ENCODE data around the gene ADCY3.

The ADCY3 gene

DNA sequence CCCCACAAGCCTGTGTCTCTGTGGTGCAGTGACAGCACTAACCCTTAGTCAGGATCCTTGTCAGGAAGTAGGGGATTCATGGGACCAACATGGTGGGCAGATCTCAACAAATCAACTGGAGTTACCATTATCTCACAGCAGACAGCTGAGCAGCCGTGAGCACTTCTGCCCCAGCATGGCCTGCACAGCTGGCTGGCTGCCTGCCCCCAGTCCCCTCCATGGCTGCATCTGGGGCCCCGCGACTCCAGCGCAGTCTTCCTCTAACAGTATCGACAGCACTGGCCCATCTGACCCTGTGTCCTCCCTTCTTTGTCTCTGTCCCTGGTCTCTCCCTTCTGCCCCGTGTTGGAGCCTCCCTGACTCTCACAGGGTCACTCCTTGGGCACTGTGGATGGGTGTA, 4.7 kb upstream of the ADCY3 start:
- DNase-seq = no peak

DNA sequence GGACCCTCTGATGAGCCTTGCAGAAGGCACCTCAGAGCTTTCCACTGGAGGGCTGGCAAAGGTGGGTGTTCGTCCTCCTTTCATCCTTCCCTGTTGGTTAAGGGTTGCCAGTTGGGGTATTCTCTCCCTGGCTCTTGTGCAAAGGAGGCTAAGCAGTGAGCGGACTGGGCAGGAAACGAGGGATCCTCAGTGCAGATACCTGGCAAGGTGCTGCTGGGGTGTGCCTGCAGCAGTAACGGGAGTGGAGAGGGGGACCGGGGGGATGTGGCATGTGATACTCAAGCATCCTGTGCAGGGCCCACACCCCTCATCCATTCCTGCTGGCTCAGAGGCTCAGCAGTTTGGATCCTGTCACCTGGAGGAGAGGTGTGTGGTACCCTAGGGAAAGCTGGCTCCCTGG, 4.2 kb upstream of the ADCY3 start:
- no peak for DNase-seq

DNA sequence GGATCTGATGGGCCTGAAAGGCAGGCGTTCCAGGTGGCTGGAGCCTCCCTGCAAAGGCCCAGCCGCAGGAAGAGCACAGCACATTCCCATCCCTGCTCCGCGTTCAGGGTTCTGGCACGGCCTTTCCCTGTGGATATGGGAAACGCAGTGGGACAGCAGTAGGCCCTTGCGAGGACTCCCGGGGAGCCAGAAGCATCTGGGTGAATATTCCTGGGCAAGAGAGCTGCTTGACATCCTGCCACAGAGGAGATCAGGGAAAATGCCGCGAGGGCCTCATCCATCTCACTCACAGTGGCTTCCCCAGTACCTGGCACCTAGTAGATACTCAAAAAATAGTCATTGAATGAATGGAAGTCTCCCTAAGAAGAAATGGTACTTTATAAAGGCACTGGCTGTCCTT, 3.1 kb upstream of the ADCY3 start:
- no peak for DNase-seq

DNA sequence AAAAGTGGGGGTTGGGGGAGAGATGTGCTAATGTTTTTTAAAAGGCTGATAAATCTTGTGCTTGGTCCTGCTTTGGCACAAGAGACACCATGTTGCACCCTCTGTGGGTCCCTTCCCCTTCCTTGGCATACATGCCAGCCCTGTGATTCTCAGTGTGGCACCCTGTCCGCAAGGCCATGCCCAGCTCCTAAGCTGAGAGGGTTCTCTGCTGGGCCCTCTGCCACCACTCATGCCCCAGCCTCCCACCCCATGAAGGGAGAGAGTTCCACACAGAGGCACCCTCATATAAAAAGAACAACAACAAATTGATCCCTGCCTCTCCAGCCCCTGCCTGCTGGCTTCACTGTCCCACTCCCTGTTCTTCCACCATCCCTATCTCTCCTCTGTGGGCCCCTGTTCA, 2.5 kb upstream of the ADCY3 start:
- no peak for DNase-seq

DNA sequence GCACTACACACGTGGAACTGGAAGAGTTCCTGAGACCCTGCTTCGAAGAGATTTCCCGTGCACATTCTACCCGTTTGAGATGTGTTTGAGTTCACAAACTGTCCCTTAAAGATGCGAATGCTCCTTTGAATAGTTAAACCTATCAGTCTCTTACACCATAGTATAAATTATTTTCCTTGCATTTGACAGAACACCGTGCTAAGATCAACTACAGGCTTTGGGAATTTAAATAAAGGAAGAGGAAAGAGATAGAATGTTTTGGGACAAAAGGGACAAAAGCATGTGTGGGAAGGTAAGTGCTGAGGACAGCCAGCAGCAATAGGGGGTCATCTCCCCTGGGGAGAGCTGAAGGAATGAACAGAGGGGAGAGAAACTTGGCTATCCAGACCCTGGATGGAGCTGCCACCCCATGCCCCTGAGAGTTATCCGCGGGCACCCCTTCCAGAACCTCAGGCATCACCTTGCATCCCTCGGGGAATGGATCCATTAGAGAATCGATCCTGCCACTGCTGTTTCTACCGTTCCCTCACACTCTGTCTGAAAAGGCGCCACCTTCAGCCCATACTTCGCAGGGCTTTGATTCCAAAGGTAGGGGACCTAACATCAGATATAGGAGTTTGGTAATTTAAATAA, 888 bp upstream of the ADCY3 start:
- no peak for DNase-seq

DNA sequence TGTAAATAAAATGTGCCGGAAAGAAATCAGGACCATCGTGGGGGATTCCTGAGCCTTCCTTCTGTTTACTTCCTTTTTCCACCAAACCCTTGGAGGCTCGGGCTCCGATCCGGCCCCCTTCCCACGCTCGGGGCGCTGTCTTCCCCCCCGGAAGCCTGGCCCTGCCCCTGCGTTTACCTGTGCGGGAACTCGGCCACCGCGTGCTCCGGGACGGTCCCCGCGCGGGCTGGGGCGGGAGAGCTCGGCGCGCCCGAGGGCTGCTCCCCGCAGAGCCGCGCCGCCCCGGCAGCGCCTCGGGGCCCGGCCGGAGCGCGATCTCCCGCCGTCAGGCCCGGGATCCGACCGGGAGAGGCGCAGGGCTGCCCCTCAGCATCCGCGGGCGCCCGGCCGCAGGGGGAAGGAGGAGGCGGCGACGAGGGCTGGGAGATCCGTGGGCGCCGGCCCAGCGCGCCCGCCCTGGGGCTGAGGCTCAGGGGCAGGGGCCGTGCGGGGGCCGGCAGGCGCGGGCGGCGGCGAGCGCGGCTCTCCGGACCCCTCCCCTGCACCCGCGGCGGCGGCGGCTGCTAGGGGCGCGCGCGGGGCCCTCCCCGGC, 435 bp downstream of the ADCY3 start:
- peak in 1 of 6 experiments; percentile 6 for DNase-seq

DNA sequence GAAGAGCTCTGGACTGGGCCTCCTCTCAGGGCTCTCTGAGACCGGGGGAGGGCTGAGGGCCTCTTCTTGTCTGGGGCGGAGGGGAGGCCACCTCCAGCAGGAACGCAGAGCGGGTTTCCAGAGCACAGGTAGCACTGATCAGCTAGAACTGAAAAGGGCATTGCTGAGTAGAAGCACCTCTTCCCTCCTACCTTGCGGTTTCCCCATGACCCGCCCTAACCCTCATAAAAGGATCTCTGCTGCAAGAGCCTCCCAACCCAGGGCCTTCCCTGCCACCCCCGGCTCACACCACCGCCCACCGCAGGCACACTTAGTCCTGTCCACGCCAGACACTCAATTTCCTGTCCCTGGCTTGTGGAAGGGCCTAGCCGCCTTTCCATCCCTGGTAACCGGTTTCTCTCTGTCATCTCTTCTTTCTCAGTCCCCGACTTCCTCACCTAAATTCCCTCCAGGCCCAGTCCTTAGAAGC, 966 bp downstream of the ADCY3 start:
- peak; percentile 9 to 52 (median 44) for DNase-seq

DNA sequence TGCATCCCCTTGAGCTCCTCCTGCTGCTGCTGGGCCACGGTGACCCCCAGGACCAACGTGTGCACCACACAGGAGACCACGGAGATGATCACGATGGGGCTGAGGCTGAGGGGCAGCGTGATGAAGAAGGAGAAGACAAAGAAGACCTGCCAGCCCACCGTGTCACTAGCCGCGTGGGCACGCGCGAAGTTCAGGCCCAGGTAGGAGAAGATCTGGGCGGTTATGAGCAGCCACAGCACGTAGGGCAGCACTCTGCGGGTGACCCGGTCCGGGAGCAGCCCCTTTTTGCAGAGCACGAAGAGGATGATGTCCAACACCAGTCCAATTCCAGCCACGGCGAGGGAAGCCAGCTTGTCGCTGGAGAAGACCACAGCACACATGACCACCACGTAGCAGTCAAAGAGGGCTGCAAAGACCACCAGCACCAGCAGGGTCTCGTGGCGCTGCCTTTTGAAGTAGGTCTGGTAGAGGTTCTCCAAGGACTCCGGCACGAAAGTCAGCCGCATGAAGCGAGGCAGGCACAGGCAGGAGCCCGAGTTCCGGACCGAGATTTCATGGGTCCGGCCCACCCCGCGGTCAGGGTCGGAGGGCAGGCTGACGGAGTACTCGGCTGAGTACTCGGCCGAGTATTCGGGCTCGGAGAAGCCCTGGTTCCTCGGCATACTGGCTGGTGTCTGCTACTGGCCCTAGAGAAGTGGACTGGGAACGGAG, 1.6 kb downstream of the ADCY3 start:
- no peak for DNase-seq

DNA sequence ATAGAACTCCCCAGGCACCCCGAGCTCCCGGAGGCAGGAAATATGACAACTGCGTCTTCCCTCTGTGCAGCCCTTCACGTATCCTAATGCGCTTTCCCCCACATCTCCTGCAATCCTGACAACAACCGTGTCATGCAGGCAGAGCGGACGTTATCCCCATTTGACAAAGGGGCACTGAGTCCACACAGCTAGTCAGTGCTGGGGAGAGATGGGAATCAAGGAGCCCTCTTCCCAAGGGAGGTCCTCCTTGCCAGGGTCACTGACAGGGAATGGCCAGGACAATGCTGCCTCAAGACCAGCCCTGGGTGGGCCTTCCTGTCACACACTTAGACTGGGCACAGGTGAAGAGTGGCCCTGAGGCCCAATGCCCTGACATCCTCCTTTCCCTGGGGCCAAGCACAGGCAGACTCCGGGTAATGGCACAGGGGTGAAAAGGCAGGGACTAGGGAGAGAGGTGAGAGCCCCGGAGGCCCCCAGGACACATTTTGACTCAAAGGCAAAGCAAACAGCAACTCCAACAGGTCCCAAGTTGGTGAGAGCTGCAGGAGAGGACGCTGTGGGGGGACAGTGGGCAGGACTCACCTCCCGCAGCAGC, 2.2 kb downstream of the ADCY3 start:
- no peak for DNase-seq

DNA sequence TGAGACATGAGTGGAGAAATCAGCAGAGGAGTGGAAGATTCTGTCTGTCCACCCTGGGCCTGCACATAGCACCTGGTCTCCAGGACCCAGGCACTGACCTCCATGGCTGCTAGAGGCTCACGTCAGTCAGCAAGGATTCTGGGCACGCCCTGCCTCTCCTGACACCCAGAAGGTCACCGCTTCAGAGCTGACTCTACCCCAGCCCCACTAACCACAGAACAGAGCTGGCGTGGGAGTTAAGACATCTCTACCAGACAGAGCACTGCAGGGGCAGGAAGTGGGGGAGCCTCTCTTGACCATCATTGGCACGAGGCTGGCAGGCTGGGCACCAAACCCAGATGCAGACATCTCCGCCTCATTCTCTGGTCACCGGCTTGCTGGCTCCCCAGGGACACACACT, 3.0 kb downstream of the ADCY3 start:
- no peak for DNase-seq

DNA sequence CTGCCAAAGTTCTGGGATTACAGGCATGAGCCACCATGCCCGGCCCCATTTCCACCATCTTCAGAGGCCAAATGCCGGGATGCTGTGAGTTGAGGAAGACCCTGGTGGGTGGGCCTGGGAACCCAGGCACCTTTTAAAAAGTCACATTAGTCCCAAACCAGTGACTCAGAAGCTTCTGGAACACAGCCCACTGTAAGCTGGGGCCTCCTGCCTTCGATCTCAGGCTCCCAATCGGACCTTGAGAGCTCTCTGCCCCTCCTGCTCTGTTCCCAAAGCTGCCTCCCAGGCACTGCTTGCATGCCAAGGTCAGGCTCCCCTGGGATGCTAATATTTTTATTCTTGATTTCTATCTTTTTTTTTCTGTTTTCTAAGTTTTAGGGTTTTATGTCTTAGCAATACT, 4.2 kb downstream of the ADCY3 start:
- no peak for DNase-seq

DNA sequence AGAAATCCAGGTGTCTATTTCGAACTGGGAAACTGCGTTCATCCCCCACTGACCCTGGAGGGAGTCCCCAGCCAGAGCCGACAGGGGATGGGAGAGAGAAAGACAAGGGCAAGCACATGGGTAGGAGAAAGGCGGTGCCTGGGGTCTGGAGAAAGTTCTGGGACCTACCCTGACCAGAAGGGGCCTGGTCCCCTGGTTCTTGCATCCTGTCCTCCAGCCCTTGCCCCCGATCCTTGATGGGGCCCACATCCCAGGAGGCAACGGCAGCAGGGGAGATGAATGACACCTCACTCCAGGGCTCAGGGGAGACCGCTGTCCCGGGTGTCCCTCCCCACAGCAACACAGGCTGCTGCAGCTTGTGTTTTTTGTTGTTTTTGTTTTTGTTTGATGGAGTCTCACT, 4.9 kb downstream of the ADCY3 start:
- no peak for DNase-seq

DNA sequence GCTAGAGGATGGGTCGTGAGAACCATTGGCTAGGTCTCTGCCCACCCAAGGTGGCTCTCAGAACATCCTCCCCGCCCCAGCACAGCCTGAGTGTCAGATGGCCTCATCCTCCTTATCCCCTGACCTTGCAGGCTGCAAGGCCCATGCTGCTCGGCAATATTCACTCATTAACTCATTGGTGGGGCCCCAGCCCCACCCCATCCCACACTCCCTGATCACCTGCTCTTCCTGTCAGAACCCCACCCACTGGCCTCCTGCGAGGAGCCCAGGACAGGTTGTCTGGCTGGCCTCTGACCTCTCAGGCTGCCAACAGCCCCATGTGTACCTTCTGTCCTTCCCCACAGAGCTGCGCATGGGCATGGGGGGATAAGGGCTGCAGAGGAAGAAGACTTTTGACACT, 5.3 kb downstream of the ADCY3 start:
- DNase-seq = no peak

DNA sequence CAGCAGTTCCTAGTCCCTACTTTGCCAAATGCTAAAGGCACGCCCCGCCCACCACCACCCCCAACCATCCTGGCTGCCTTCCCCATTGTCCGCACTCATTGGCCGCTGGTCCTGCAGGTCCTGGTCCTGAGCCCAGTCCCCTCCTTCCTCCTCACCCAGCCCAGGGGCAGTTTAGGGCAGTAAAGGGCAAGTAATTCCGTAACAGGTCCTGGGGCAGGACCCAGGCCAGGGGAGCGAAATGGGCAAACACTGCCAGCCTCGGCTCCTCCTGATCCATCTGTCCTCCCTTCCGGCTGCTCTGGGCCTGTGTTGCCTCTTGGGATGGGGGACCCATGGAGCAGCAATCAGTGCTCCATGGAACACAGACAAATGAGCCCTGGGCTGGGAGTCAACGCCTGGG, 6.1 kb downstream of the ADCY3 start:
- no peak for DNase-seq

DNA sequence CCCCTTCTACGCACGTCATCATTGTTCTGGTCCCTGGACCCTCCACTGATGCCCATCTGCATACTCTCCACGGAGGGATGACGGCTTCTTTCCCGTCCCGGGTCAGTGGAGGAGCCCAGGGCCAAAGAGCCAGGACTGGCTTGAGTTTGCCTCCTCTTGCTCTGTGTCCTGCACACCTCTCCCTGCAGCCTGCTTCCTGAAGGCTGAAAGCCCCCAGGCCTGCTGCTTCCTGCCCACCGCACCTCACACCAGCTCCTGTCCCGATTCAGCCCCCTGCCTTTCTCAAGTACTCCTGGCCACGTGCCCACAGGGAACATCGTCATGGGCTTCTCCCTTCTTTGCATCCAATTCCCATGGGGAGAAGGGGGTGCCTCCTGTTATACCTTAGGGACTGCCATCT, 7.1 kb downstream of the ADCY3 start:
- DNase-seq = no peak

DNA sequence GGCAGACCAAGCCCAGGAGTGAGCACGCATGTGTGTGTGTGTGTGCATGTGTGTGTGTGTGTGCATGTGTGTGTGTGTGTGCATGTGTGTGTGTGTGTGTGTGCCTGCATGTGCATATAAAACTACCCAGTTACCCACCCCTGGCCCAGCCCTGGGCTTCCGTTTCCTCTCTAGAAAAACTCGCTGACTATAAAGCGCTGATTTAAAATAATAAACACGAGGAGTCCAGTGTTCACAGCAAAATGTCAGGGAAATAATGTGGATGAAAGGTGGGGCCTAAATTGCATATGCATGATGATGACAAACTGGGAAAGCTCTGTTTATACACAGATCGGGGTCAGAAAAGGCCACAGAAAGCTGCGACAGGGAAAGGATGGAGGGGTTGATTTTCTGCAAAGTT, 7.5 kb downstream of the ADCY3 start:
- DNase-seq = no peak

DNA sequence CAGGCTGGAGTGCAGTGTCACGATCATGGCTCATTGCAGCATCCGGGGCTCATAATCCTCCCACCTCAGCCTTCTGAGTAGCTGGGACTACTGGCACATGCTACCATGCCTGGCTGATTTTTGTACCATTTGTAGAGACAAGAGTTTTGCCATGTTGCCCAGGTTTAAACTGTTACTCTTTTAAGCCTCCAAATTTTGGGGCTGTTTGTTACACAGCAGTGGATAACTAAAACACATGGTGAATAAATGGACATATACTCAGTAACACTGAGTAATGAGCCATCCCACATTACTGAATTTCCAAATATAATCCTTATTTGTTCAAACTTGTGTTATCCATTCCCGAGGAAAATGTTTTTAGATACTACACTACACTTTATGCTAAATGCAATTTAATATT, 9.8 kb downstream of the ADCY3 start:
- no peak for DNase-seq

DNA sequence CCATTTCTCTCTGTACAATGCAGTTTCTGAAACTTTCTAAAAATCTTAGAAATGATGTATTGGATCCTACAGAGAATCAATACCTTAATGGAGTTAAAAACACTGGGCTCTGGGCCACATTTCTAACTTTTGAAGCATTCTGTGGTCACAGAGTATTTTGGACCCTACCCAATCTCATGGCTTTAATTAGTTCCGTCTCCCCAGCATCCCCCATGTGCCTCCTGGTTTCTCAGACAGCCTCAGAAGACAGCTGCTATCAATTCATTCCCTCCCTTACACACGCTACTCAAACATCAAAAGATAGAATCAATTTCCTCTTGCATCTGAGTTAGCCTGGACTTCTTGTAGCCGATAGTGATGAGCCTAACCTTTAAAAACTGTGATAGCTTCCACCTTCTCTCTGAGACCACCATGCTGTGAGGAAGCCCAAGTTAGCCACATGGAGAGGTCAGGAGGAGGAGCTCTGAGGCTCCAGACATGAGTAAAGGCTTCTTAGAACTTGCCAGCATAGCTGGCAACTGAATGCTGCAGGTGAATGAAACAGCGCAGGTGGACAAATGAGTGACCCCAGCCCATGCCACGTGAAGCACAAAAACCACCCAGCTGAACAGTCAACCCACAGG, 10.4 kb downstream of the ADCY3 start:
- no peak for DNase-seq

DNA sequence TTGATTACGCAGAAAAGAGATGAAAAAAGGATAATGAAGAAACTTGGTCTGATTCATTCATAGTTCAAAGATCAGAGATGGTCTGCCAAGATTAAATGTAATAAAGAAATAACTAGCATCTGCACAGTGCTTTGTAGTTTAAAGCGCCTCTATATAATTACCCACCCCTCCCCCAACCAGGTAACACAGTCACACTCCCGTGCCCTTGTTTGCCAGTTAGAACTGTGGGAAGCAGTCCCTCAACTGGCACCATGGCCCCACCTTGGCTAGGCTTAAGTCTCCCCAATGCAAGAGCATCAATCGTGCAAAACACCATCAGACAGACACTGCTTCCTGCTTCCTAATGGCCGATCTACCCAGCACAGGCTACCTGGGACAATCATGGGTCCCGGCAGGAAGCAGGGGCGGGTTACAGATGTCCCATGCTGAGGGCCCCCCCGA, 11.6 kb downstream of the ADCY3 start:
- DNase-seq = no peak

DNA sequence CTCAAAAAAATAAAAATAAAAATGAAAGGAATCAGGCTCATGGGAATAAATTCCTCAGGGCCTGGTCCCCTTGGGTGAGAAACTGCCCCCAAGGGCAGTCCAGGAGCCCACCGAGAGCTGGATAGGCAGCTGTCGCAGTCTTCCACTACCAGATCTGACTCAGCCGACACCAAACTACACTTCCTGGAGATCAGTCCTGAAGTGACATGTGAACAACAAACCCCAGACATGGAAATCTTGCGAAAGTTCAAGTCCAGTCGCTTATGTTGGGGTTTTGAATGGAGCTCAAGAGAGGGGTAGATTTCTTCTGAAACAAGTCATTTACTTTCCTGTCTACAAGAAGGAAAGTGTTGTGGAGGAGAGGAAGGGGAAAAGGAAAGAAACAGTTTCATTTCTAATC, 12.9 kb downstream of the ADCY3 start:
- no peak for DNase-seq

DNA sequence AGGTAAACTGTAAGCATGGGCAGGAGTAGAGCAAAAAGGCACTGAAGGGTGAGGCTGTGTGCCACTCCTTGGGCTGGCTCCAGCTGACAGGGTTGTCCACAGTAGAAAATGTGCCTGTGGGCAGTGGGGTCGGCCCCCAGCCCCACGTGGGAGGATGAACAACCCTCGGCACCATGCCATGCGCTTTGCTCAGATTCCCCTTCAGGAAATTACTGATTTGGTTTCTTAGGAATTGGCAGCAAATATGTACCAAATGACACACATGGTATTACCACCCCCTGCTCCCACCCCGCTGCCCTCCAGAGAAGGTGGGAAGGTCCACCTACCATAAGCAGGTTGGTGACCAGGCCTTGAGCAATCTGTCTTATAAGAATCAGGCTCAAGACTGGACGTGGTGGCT, 13.6 kb downstream of the ADCY3 start:
- DNase-seq = no peak

DNA sequence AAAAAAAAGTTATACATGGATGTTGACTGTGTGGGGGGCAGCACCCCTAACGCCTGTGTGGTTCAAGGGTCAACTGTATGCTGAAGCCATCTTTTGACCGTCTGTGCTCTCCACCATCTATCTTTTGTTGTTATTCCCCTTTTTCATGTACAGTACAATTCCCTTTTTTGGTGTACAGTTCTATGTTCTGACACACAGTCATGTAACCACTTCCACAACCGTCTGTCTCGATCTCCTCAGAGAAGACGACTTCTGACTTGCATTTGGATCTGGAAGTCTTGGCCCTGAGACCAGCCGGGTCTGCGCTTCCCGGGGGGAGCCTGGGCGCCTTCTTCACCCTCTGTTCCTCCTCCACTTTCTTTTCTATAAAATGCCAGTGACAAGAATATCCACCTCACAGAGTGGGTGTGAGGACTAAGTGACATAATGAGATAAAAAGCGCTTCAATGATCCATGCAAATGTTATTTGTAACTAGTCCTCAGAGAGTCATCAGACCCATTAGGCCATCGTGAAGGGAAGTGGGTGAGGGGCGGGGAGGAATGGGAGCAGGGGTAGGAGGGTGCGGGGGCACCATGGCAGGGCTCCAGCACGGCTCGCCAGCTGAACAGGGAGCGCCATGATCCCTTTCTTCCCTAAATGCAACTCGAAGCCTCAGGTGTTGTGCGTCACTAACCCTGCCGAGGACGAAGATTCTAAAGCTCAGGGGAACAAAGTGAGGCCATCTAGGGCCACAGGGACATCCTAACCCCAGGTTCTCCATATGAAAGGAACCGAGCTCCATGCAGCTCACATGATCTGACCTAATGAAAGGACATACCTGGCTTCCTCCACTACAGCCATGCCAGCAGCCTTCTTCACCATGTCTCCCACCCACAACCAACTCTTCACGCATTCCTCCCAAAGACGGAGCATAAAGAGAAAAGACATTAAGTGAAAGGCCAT, 16.6 kb downstream of the ADCY3 start:
- no peak for DNase-seq
